DND-41 (cell line): Measurements from ENCODE around the gene TPRN.

Experiments used
- CTCF ChIP-seq: IDR thresholded peaks from 2 replicates; pipeline ENCODE4 v1.5.1; 2012; ENCODE audit warnings: borderline replicate concordance, low read length, moderate library complexity, mild to moderate bottlenecking; ENCODE audit not compliant: poor library complexity, severe bottlenecking; ENCODE audit errors: extremely low read depth
- EZH2 ChIP-seq: IDR thresholded peaks from 3 replicates; pipeline ENCODE4 v1.6.1; 2012; ENCODE audit warnings: borderline replicate concordance, low read depth, mild to moderate bottlenecking, moderate library complexity, low read length, inconsistent platforms; ENCODE audit not compliant: severe bottlenecking

GRCh38 chr9:137186385-137186784 is 14.2 kb downstream of the TPRN start:
- TF ChIP-seq EZH2 (no peak), CTCF (no peak)
